Neural cell (in vitro differentiated cells): ENCODE results near the gene TMEM259.

ENCODE experiments used
- EZH2 ChIP-seq: fragments of 200-600, 300-800 bp; shearing (Covaris generic), sonication (generic); IDR thresholded peaks from 2 replicates; pipeline ENCODE4 v1.6.1; 2014; ENCODE audit warnings: antibody characterized with exemption, low read length, borderline replicate concordance, mild to moderate bottlenecking; ENCODE audit not compliant: insufficient read depth, poor library complexity, severe bottlenecking
- RAD21 ChIP-seq: fragments of 450-650 bp; conservative IDR thresholded peaks from 2 replicates; pipeline ENCODE4 v1.6.1; 2014; ENCODE audit warnings: antibody characterized with exemption, mild to moderate bottlenecking, moderate library complexity
- REST ChIP-seq: IDR thresholded peaks from 2 replicates; pipeline ENCODE4 v1.6.1; 2012; ENCODE audit warnings: borderline replicate concordance
- SMC3 ChIP-seq: fragments of 450-650 bp; conservative IDR thresholded peaks from 2 replicates; pipeline ENCODE4 v1.6.1; 2014; ENCODE audit warnings: antibody characterized with exemption, mild to moderate bottlenecking, moderate library complexity; ENCODE audit not compliant: poor library complexity
- TF ChIP-seq, protein P1 (sequence below): fragments of 450-650 bp; IDR thresholded peaks from 2 replicates; pipeline ENCODE4 v1.5.1; 2014; ENCODE audit warnings: antibody characterized with exemption, mild to moderate bottlenecking, moderate library complexity; ENCODE audit not compliant: poor library complexity, severe bottlenecking

GRCh38 chr19:1018393-1018792 is 2.5 kb downstream of the TMEM259 start:
- TF ChIP-seq RAD21 (no peak), REST (no peak), SMC3 (no peak), EZH2 (no peak)
- TF ChIP-seq, protein P1, sequence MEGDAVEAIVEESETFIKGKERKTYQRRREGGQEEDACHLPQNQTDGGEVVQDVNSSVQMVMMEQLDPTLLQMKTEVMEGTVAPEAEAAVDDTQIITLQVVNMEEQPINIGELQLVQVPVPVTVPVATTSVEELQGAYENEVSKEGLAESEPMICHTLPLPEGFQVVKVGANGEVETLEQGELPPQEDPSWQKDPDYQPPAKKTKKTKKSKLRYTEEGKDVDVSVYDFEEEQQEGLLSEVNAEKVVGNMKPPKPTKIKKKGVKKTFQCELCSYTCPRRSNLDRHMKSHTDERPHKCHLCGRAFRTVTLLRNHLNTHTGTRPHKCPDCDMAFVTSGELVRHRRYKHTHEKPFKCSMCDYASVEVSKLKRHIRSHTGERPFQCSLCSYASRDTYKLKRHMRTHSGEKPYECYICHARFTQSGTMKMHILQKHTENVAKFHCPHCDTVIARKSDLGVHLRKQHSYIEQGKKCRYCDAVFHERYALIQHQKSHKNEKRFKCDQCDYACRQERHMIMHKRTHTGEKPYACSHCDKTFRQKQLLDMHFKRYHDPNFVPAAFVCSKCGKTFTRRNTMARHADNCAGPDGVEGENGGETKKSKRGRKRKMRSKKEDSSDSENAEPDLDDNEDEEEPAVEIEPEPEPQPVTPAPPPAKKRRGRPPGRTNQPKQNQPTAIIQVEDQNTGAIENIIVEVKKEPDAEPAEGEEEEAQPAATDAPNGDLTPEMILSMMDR, result no peak
